ENCODE data around the gene SMNDC1. TPM values are rescaled to one million over a fixed set of nuclear protein-coding genes. Genes with fewer than 3 reads are reported as not detected.

The SMNDC1 gene
- total and polyA plus RNA-seq, 4 donors = 4.9 to 6.8 (median 6.0) TPM

GRCh38 chr10:110327262-110327914, 22.7 kb upstream of the SMNDC1 start:
- H3K9ac ChIP-seq (ENCODE audit: low read depth in 1 of 2, low read length in 2 of 2) = no peak overlapping the region
- WGBS = 88% methylated on average over 5 of the region's 5 CpGs
- DNase-seq (ENCODE audit: low spot score) = no peak
- no peaks in the 10 kb centered on the region for H3K36me3 ChIP-seq (ENCODE audit: control insufficient read depth in 4 of 4, insufficient read depth in 3 of 4, low read depth in 1 of 4, low read length in 3 of 4)
- H3K27me3 ChIP-seq (ENCODE audit: control insufficient read depth in 4 of 4, insufficient read depth in 4 of 4, low read length in 3 of 4) = no peaks in the 10 kb centered on the region
- H3K4me3 ChIP-seq (ENCODE audit: low read depth in 1 of 3, low read length in 3 of 3) = no peak overlapping the region
- no peaks in the 10 kb centered on the region for H3K4me1 ChIP-seq (ENCODE audit: control insufficient read depth in 4 of 4, insufficient read depth in 4 of 4, low read length in 3 of 4)
- no peak overlapping the region for H3K27ac ChIP-seq (ENCODE audit: low read depth in 1 of 2, low read length in 2 of 2)
- TF ChIP-seq SP1 (IDR thresholded peaks at IDR 0.05) (no peak), RAD21 (IDR thresholded peaks at IDR 0.05) (no peak), CTCF (IDR thresholded peaks at IDR 0.05; ENCODE audit: low read depth, low read length, missing input control) (no peak), RXRA (IDR thresholded peaks at IDR 0.05) (no peak), NR2F2 (IDR thresholded peaks at IDR 0.05) (no peak), HNF4G (IDR thresholded peaks at IDR 0.05) (no peak), MAX (IDR thresholded peaks at IDR 0.05) (no peak), JUND (IDR thresholded peaks at IDR 0.05) (no peak), EGR1 (IDR thresholded peaks at IDR 0.05; ENCODE audit: low read depth in 2 of 2) (no peak), GABPA (IDR thresholded peaks at IDR 0.05 in 1 of 2, conservative IDR thresholded peaks at IDR 0.05 in 1 of 2) (no peak), TAF1 (conservative IDR thresholded peaks at IDR 0.05) (no peak), HNF4A (conservative IDR thresholded peaks at IDR 0.05) (no peak), REST (IDR thresholded peaks at IDR 0.05) (no peak), FOXA2 (IDR thresholded peaks at IDR 0.05) (no peak)
- TF ChIP-seq, protein P1, sequence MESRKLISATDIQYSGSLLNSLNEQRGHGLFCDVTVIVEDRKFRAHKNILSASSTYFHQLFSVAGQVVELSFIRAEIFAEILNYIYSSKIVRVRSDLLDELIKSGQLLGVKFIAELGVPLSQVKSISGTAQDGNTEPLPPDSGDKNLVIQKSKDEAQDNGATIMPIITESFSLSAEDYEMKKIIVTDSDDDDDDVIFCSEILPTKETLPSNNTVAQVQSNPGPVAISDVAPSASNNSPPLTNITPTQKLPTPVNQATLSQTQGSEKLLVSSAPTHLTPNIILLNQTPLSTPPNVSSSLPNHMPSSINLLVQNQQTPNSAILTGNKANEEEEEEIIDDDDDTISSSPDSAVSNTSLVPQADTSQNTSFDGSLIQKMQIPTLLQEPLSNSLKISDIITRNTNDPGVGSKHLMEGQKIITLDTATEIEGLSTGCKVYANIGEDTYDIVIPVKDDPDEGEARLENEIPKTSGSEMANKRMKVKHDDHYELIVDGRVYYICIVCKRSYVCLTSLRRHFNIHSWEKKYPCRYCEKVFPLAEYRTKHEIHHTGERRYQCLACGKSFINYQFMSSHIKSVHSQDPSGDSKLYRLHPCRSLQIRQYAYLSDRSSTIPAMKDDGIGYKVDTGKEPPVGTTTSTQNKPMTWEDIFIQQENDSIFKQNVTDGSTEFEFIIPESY (IDR thresholded peaks at IDR 0.05) = no peak
- peaks cover 0 to 2% (median 0%) of the 10 kb centered on the region in 4 donors for H3K9me3 ChIP-seq (ENCODE audit: control insufficient read depth in 4 of 4, low read length in 3 of 4)

All from liver (tissue), 9 donors.